Measurements from ENCODE around the gene NEK11.
"Not testable (repeated sequence)": the region's sequence is repeated elsewhere in the genome, so short reads cannot be mapped to it uniquely, and the experiment has no call there.

Gene NEK11

GRCh38 chr3:131326307-131326706, 299.6 kb downstream of the NEK11 start:
- ATAC-seq (replicated peaks) (no peak), DNase-seq (no peak)
- no peak overlapping the region for H3K27ac Mint-ChIP-seq
- no peaks in the 10 kb centered on the region for H3K36me3 Mint-ChIP-seq (ENCODE audit: insufficient read depth)
- H3K27me3 Mint-ChIP-seq, result peaks cover 0 to 18% of the 10 kb centered on the region in 2 donors
- no peaks in the 10 kb centered on the region for H3K4me1 Mint-ChIP-seq (ENCODE audit: low read depth in 2 of 2)
- H3K4me3 Mint-ChIP-seq, result no peak overlapping the region
- no peaks in the 10 kb centered on the region for H3K9me3 Mint-ChIP-seq

- Mint-ChIP-seq H3K27me3 (peaks cover 0 to 18% of the 10 kb centered on the region in 2 donors), H3K36me3 (ENCODE audit: insufficient read depth) (no peaks in the 10 kb centered on the region), H3K27ac (no peak overlapping the region), H3K4me1 (ENCODE audit: low read depth in 2 of 2) (no peaks in the 10 kb centered on the region), H3K9me3 (peaks cover 0 to 2% of the 10 kb centered on the region in 2 donors), H3K4me3 (no peak overlapping the region)
- ATAC-seq (replicated peaks) (no peak), DNase-seq (no peak)
Observed at GRCh38 chr3:131328721-131329120, 302.0 kb downstream of the NEK11 start.

GRCh38 chr3:131329774-131330173, 303.1 kb downstream of the NEK11 start:
- no peak overlapping the region for H3K4me3 Mint-ChIP-seq
- peaks cover 0 to 2% of the 10 kb centered on the region in 2 donors for H3K9me3 Mint-ChIP-seq
- peaks cover 0 to 18% of the 10 kb centered on the region in 2 donors for H3K27me3 Mint-ChIP-seq
- H3K4me1 Mint-ChIP-seq (ENCODE audit: low read depth in 2 of 2), result no peaks in the 10 kb centered on the region
- no peaks in the 10 kb centered on the region for H3K36me3 Mint-ChIP-seq (ENCODE audit: insufficient read depth)
- no peak for DNase-seq
- no peak for ATAC-seq (replicated peaks)
- H3K27ac Mint-ChIP-seq, result no peak overlapping the region

- H3K27ac Mint-ChIP-seq, result not testable (repeated sequence)
Observed at GRCh38 chr3:131331456-131332085, 304.9 kb downstream of the NEK11 start.

GRCh38 chr3:131338948-131339640, 312.4 kb downstream of the NEK11 start:
- Mint-ChIP-seq H3K27ac (no peak overlapping the region), H3K9me3 (no peaks in the 10 kb centered on the region), H3K4me1 (ENCODE audit: low read depth in 2 of 2) (no peaks in the 10 kb centered on the region), H3K27me3 (peaks cover 0 to 6% of the 10 kb centered on the region in 2 donors), H3K4me3 (no peak overlapping the region), H3K36me3 (ENCODE audit: insufficient read depth) (no peaks in the 10 kb centered on the region)
- DNase-seq, result no peak
- ATAC-seq (replicated peaks), result no peak

More at GRCh38 chr3:131331456-131332085, 304.9 kb downstream of the NEK11 start:
- not testable (repeated sequence) for H3K4me3 Mint-ChIP-seq; H3K9me3 Mint-ChIP-seq; DNase-seq; H3K4me1 Mint-ChIP-seq (ENCODE audit: low read depth in 2 of 2); H3K36me3 Mint-ChIP-seq (ENCODE audit: insufficient read depth); ATAC-seq (replicated peaks)
- H3K27me3 Mint-ChIP-seq, result peaks cover 0 to 18% of the 10 kb centered on the region in 2 donors

GRCh38 chr3:131341761-131342160, 315.1 kb downstream of the NEK11 start:
- DNase-seq, result no peak
- no peak for ATAC-seq (replicated peaks)
- H3K27ac Mint-ChIP-seq, result no peak overlapping the region
- H3K4me3 Mint-ChIP-seq, result no peak overlapping the region
- H3K36me3 Mint-ChIP-seq (ENCODE audit: insufficient read depth), result no peaks in the 10 kb centered on the region
- H3K9me3 Mint-ChIP-seq, result no peaks in the 10 kb centered on the region
- peaks cover 0 to 6% of the 10 kb centered on the region in 2 donors for H3K27me3 Mint-ChIP-seq
- no peaks in the 10 kb centered on the region for H3K4me1 Mint-ChIP-seq (ENCODE audit: low read depth in 2 of 2)

- ATAC-seq (replicated peaks), result no peak
- Mint-ChIP-seq H3K27me3 (no peaks in the 10 kb centered on the region), H3K9me3 (no peaks in the 10 kb centered on the region), H3K4me3 (no peak overlapping the region), H3K4me1 (ENCODE audit: low read depth in 2 of 2) (no peaks in the 10 kb centered on the region), H3K36me3 (ENCODE audit: insufficient read depth) (no peaks in the 10 kb centered on the region), H3K27ac (no peak overlapping the region)
- DNase-seq, result no peak
Observed at GRCh38 chr3:131348911-131349310, 322.2 kb downstream of the NEK11 start.

- ATAC-seq (replicated peaks) (no peak), DNase-seq (no peak)
- Mint-ChIP-seq H3K36me3 (ENCODE audit: insufficient read depth) (no peaks in the 10 kb centered on the region), H3K9me3 (no peaks in the 10 kb centered on the region), H3K27ac (no peak overlapping the region), H3K27me3 (no peaks in the 10 kb centered on the region), H3K4me1 (ENCODE audit: low read depth in 2 of 2) (no peaks in the 10 kb centered on the region), H3K4me3 (no peak overlapping the region)
Observed at GRCh38 chr3:131349454-131349853, 322.8 kb downstream of the NEK11 start.

GRCh38 chr3:131349946-131350347, 323.3 kb downstream of the NEK11 start:
- Mint-ChIP-seq H3K36me3 (ENCODE audit: insufficient read depth) (no peaks in the 10 kb centered on the region), H3K4me1 (ENCODE audit: low read depth in 2 of 2) (no peaks in the 10 kb centered on the region), H3K4me3 (no peak overlapping the region), H3K9me3 (no peaks in the 10 kb centered on the region), H3K27ac (no peak overlapping the region), H3K27me3 (no peaks in the 10 kb centered on the region)
- no peak for ATAC-seq (replicated peaks)
- DNase-seq, result no peak

GRCh38 chr3:131350506-131350905, 323.8 kb downstream of the NEK11 start:
- no peaks in the 10 kb centered on the region for H3K9me3 Mint-ChIP-seq
- ATAC-seq (replicated peaks) (no peak), DNase-seq (no peak)
- no peaks in the 10 kb centered on the region for H3K27me3 Mint-ChIP-seq
- H3K36me3 Mint-ChIP-seq (ENCODE audit: insufficient read depth), result no peaks in the 10 kb centered on the region
- no peak overlapping the region for H3K27ac Mint-ChIP-seq
- no peaks in the 10 kb centered on the region for H3K4me1 Mint-ChIP-seq (ENCODE audit: low read depth in 2 of 2)
- H3K4me3 Mint-ChIP-seq, result no peak overlapping the region

GRCh38 chr3:131353016-131353877, 326.6 kb downstream of the NEK11 start:
- Mint-ChIP-seq H3K4me3 (no peak overlapping the region), H3K9me3 (no peaks in the 10 kb centered on the region), H3K27me3 (peaks cover 6 to 10% of the 10 kb centered on the region in 2 donors), H3K27ac (no peak overlapping the region), H3K4me1 (ENCODE audit: low read depth in 2 of 2) (no peaks in the 10 kb centered on the region), H3K36me3 (ENCODE audit: insufficient read depth) (no peaks in the 10 kb centered on the region)
- DNase-seq (no peak), ATAC-seq (replicated peaks) (no peak)

GRCh38 chr3:131353986-131354385, 327.3 kb downstream of the NEK11 start:
- no peaks in the 10 kb centered on the region for H3K36me3 Mint-ChIP-seq (ENCODE audit: insufficient read depth)
- ATAC-seq (replicated peaks) (no peak), DNase-seq (no peak)
- no peaks in the 10 kb centered on the region for H3K4me1 Mint-ChIP-seq (ENCODE audit: low read depth in 2 of 2)
- H3K27ac Mint-ChIP-seq, result no peak overlapping the region
- no peak overlapping the region for H3K4me3 Mint-ChIP-seq
- H3K9me3 Mint-ChIP-seq, result no peaks in the 10 kb centered on the region
- peaks cover 6 to 10% of the 10 kb centered on the region in 2 donors for H3K27me3 Mint-ChIP-seq

GRCh38 chr3:131356006-131356595, 329.4 kb downstream of the NEK11 start:
- no peaks in the 10 kb centered on the region for H3K36me3 Mint-ChIP-seq (ENCODE audit: insufficient read depth)
- DNase-seq (no peak), ATAC-seq (replicated peaks) (no peak)
- H3K4me3 Mint-ChIP-seq, result no peak overlapping the region
- peaks cover 15 to 26% of the 10 kb centered on the region in 2 donors for H3K27me3 Mint-ChIP-seq
- no peak overlapping the region for H3K27ac Mint-ChIP-seq
- H3K4me1 Mint-ChIP-seq (ENCODE audit: low read depth in 2 of 2), result peaks cover 2% of the 10 kb centered on the region in 2 donors
- no peaks in the 10 kb centered on the region for H3K9me3 Mint-ChIP-seq

All from effector memory CD8-positive, alpha-beta T cell (primary cell).